ENCODE data around the gene PPP2R5C. TPM values are rescaled to one million over a fixed set of nuclear protein-coding genes. Genes with fewer than 3 reads are reported as not detected.

Gene PPP2R5C
- total RNA-seq, 1 donor from 2014 or later = 166 TPM

GRCh38 chr14:101918065-101918989 lies 156.8 kb downstream of the PPP2R5C start:
- DNase-seq = no peak

GRCh38 chr14:101920271-101920670 lies 158.8 kb downstream of the PPP2R5C start:
- DNase-seq = no peak

DNA sequence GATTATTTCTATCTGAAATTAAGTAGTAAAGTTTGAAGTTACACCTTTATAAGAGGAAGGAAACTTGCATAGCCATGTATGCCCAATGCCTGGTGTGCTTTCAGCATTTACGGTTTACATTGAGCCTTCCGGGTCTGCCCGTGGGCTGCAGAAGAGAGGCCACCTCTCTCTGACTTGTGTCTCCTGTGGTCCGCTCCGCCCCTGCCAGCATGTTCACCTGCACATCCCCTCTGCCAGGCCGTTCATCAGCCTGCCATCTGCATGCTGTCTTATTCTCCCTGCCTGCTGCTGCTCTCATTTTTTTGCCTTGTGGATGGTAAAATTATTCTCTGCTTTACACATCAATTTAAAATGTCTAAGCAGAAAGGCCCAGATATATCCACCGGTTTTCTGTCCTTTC lies 161.4 kb downstream of the PPP2R5C start:
- DNase-seq = no peak

- DNase-seq = no peak
Observed at GRCh38 chr14:101925152-101925551, 163.6 kb downstream of the PPP2R5C start.

DNA sequence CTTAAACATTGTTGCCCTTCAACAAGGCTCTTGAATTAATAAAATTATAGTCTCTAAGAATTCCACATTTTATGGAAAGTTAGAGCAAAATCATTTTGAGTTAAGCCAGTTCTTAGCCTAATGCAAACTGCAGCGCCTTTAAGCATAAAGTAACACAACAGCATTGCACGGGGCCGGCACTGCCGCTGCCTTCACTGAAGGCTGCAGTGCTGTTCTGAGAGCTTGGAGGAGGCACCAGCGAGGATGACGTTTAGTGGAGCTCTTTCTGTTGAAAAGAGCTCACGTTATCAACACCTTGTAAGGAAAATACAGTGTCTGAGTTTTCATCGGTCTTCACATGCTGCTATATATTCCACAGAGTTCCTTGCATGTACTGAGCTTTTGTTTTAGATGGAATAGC lies 164.6 kb downstream of the PPP2R5C start:
- no peak for DNase-seq

- DNase-seq = no peak
Observed at GRCh38 chr14:101926620-101927019, 165.1 kb downstream of the PPP2R5C start.

DNA sequence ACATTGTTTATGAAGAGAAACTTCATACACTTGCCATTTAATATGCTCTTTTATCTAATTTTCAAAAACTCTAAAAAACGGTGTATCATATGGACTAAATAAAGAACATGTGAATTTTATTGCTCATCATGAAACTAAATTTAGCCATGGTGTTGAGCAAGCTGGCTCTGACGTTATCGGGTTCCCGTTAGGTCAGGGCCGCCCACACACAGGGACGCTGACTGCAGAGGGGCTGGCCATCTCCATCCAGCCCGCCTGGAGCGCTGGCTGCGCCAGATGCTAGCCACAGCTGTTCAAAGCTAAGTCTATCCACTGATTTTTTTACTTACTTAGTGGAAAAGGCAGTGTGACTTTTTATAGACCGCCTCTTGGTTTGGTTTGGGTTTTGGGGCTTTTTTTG lies 166.3 kb downstream of the PPP2R5C start:
- peak; percentile 56 for DNase-seq

DNA sequence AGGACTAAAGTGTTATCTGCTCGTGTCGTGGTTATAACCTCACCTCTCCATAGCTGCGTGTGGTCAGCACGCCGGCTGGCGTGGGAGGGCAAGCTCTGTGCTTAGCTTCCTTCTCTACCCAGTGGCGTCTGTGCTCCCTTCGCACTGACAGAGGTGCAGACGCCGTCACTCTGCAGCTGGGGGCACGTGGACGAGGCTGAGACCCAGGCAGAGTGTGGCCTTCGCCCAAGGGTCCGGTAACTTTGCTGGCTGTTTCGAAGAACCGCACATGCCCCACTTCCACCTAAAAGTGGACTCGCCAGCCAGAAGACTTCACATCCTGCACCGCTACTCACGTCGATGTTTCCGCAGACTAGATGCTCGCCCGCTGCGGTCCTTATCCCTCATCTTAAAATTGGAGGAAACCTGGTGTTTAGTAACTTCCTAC lies 166.9 kb downstream of the PPP2R5C start:
- no peak for DNase-seq

DNA sequence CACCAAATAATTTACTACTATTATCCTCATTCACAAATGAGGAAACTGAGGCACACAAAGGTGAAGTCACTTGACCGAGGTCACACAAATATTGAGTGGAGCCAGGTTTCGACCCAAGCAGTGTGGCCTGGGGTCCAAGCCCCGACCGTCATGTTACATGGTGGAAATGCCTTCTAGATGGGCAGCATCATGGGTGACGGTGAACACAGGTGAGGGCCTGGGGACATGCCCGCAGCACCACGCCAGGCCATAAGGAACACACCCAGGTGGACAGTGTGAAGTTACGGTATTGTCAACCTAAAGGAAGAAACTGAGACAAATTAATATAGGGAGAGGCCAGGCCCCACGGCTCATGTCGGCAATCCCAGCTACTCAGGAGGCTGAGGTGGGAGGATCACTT lies 167.6 kb downstream of the PPP2R5C start:
- DNase-seq = no peak

- DNase-seq = no peak
Observed at GRCh38 chr14:101929946-101930345, 168.4 kb downstream of the PPP2R5C start.

- no peak for DNase-seq
Observed at GRCh38 chr14:101932673-101933072, 171.2 kb downstream of the PPP2R5C start.

DNA sequence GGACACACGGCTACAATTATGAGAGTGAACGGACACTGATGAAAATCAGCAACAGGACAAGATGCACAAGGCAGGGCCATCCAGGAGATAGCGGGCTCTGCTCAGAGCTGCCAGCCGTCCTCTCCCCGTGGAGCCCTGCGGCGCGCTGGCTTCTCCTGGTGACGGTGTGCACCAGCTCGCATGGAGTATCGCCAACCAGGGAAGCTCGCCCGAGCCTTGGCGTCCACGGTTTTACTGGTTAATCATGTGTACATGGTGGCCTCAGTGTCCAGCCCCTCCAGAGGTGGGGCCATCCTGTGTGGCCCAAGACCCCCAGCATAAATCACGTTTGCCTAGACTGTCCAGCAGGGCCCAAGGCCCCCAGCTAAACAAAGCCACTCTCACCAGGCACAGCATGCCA lies 171.7 kb downstream of the PPP2R5C start:
- no peak for DNase-seq

- no peak for DNase-seq
Observed at GRCh38 chr14:101934601-101935150, 173.2 kb downstream of the PPP2R5C start.

GRCh38 chr14:101937926-101938767 lies 176.6 kb downstream of the PPP2R5C start:
- DNase-seq = no peak

- DNase-seq = no peak
Observed at GRCh38 chr14:101939646-101940170, 178.2 kb downstream of the PPP2R5C start.

GRCh38 chr14:101944451-101944850 lies 182.9 kb downstream of the PPP2R5C start:
- no peak for DNase-seq

- no peak for DNase-seq
Observed at GRCh38 chr14:101945171-101945570, 183.7 kb downstream of the PPP2R5C start.

- no peak for DNase-seq
Observed at GRCh38 chr14:101947577-101947903, 186.0 kb downstream of the PPP2R5C start.

- peak; percentile 99 for DNase-seq
Observed at GRCh38 chr14:101947904-101948665, 186.6 kb downstream of the PPP2R5C start.

- DNase-seq = no peak
Observed at GRCh38 chr14:101948666-101949216, 187.2 kb downstream of the PPP2R5C start.

GRCh38 chr14:101950100-101950499 lies 188.6 kb downstream of the PPP2R5C start:
- DNase-seq = no peak
